ENCODE results near the gene TEX9. TPM values are rescaled to one million over a fixed set of nuclear protein-coding genes. Genes with fewer than 3 reads are reported as not detected.

The TEX9 gene
- total RNA-seq, 1 experiment from 2014 or later, result 8.4 TPM

GRCh38 chr15:56425276-56425675 is 60.0 kb downstream of the TEX9 start:
- no peak overlapping the region for H3K18ac ChIP-seq (ENCODE audit: insufficient read length, low read depth, low read length)
- H3K27me3 ChIP-seq (ENCODE audit: insufficient read depth, low read length), result no peaks in the 10 kb centered on the region
- no peak overlapping the region for H3K27ac Mint-ChIP-seq
- H2AK5ac ChIP-seq (ENCODE audit: insufficient read length, low read length), result no peak overlapping the region
- no peak overlapping the region for H2BK120ac ChIP-seq (ENCODE audit: low read depth, low read length, poor library complexity, severe bottlenecking)
- H3K9me3 ChIP-seq (ENCODE audit: control insufficient read depth, low read depth, low read length), result no peaks in the 10 kb centered on the region
- no peak overlapping the region for H4K8ac ChIP-seq (replicated peaks; ENCODE audit: insufficient read length, low read depth, low read length)
- H2BK5ac ChIP-seq (ENCODE audit: insufficient read length, low read length), result no peak overlapping the region
- H3K4me2 ChIP-seq (ENCODE audit: insufficient read depth, insufficient read length, low read length), result no peak overlapping the region
- no peak overlapping the region for H2BK15ac ChIP-seq (ENCODE audit: low read depth, low read length)
- H2BK20ac ChIP-seq (ENCODE audit: low read depth, low read length, poor library complexity, severe bottlenecking), result no peak overlapping the region
- H3K23ac ChIP-seq (ENCODE audit: insufficient read length, low read depth, low read length), result no peak overlapping the region
- H4K20me1 ChIP-seq (ENCODE audit: control insufficient read depth, insufficient read depth, insufficient read length), result no peaks in the 10 kb centered on the region
- H3K36me3 Mint-ChIP-seq (ENCODE audit: insufficient read depth in 1 of 3, low read depth in 3 of 3), result peaks cover 0 to 2% (median 2%) of the 10 kb centered on the region in 3 experiments; a peak in 4 of 7 replicates
- no peak overlapping the region for H3K9ac ChIP-seq (ENCODE audit: extremely low read depth, insufficient read length, low read length)
- no peaks in the 10 kb centered on the region for H3K4me1 ChIP-seq (ENCODE audit: insufficient read depth, low read length)
- H3T11ph ChIP-seq (ENCODE audit: low read length), result no peak overlapping the region
- no peak overlapping the region for H2AFZ ChIP-seq (ENCODE audit: low read length)
- H3K9me3 Mint-ChIP-seq, result no peaks in the 10 kb centered on the region; a peak in 1 of 5 replicates
- H2BK12ac ChIP-seq (ENCODE audit: insufficient read length, low read depth, low read length), result no peak overlapping the region
- no peaks in the 10 kb centered on the region for H3K79me1 ChIP-seq (ENCODE audit: insufficient read depth, low read depth, low read length, poor library complexity, severe bottlenecking)
- TF ChIP-seq CTCF (conservative IDR thresholded peaks at IDR 0.05), result no peak
- H3K4me3 Mint-ChIP-seq, result no peak overlapping the region
- no peaks in the 10 kb centered on the region for H3K79me2 ChIP-seq (ENCODE audit: insufficient read depth, low read length)
- no peaks in the 10 kb centered on the region for H3K27me3 Mint-ChIP-seq (ENCODE audit: low read depth)
- H3K14ac ChIP-seq (ENCODE audit: insufficient read depth, low read length), result no peak overlapping the region
- H3K27ac ChIP-seq (ENCODE audit: insufficient read length, low read depth, low read length), result no peak overlapping the region
- no peak overlapping the region for H3K56ac ChIP-seq (ENCODE audit: insufficient read length, low read depth, low read length)
- DNase-seq, result no peak
- H3K4me1 Mint-ChIP-seq, result no peaks in the 10 kb centered on the region
- no peak overlapping the region for H4K5ac ChIP-seq (ENCODE audit: insufficient read length, low read depth, low read length)
- no peak overlapping the region for H4K91ac ChIP-seq (ENCODE audit: insufficient read length, low read depth, low read length)
- H3K4ac ChIP-seq (ENCODE audit: low read depth, low read length), result no peak overlapping the region
- H3K23me2 ChIP-seq (ENCODE audit: insufficient read length, low read depth, low read length, poor library complexity, severe bottlenecking), result no peaks in the 10 kb centered on the region
